Measurements from ENCODE around the gene TRAPPC2L. TPM values are rescaled to one million over a fixed set of nuclear protein-coding genes. Genes with fewer than 3 reads are reported as not detected.
A peak's percentile ranks its signal among the peaks of the same experiment; 100 is the strongest.

TRAPPC2L gene
- total RNA-seq, 2 donors from 2014 or later = 37.0 to 44.4 TPM

DNA sequence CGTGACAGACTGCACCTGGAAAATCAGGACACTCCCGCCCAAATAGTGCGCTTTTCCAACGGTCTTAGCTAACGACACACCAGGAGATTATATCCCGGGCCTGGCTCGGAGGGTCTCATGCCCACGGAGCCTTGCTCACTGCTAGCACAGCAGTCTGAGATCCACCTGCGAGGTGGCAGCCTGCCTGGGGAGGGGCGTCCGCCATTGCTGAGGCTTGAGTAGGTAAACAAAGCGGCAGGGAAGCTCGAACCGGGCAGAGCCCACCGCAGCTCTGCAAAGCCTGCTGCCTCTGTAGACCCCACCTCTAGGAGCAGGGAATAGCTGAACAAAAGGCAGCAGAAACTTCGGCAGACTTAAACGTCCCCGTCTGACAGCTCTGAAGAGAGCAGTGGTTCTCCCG, 5.3 kb upstream of the TRAPPC2L start:
- intact Hi-C loops (cut with DNase I, micrococcal nuclease) = no loop called here
- DNase-seq (no peak), ATAC-seq (no peak)

DNA sequence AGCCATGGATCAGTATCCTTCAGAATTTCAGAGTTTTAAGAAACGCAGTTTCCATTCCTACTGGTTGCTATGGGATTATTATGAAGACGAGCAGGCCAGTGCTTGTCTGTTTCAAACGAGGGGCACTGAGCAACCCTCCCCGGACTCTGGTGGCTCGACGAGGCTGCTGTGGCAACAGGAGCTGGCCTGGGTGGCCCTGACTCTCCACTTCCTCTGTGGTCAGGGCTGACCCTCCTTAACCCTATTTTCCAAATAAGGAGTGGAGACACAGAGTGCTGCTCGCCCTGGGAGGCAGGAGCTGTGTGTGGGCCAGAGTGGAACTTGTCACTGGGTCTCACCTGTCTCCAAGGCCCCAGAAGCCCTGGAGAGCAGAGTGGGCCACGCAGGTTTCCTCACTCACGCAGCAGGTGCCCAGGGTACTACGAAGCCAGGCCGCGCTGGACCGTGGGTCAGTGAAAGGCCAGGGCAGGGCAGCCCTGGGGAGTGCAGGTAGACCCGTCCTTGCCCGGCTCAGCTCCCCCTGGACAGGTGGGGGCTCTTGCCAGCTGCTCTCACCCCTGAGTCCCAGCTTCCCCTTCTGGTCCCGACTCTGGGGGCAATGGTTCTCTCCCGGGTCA, 3.5 kb upstream of the TRAPPC2L start:
- intact Hi-C loops (cut with DNase I, micrococcal nuclease) = no loop called here
- no peak for ATAC-seq
- peak in 1 of 2 donors; percentile 20 for DNase-seq

DNA sequence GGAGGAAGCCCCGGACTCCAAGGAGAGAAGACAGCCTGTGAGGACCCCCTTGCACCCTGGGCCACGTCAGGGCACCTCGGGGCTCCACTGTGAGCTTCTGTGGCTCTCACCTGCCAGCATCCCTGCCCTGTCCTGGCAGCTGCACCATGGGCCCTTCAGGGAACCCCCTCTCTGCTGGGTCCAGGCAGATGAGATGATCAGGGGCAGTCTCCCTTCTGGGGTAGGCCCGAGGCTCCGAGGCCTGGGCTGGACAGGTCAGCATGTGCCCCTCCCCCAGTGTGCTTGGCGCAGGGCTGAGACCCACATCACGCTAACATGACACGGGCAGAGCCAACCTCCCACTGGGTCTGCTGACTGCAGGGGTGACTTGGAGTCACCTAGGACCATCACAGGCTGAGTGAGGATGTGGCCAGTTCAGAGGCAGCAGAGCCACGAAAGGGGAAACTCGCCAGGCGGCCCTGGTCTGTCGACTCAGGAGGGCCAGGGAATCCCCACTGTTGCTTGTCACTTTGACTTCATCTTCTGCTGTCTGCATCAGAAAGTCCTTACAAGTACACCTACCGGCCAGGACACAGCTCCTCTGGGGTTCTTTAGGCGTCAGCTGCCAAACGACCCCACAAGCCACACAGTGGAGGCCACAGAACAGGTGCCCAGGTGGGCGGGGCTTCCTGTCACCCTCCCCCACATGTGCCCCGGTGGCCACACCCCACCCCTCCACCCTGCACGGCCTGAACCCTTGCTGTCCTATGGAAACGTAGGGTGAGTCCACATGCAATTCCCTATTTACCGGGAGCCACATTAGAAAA, 2.4 kb upstream of the TRAPPC2L start:
- DNase-seq = peak; percentile 36 to 42
- intact Hi-C loops (cut with DNase I, micrococcal nuclease) = no loop called here

DNA sequence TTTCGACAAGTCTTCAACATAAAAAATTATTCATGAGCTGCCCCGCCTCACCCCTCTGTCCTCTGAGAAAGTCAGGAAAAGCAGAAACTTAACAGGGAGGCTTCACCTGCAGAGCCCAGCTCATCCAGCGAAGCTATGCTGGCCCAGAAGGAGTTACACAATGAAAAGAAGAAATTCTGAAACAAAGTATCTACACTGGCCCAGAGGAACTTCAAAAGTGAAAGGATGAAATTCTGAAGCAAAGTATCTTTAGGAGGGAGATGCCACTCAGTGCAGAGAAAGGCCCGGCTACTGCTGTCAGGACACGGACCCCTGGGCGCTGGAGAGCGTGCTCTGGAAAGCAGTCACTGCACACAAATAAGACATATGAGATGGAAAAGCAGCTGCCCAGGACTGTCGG, 1.8 kb upstream of the TRAPPC2L start:
- ATAC-seq = no peak
- intact Hi-C loops (cut with DNase I, micrococcal nuclease) = no loop called here
- no peak for DNase-seq

More for the DNA sequence above, 2.4 kb upstream of the TRAPPC2L start:
- ATAC-seq = no peak

DNA sequence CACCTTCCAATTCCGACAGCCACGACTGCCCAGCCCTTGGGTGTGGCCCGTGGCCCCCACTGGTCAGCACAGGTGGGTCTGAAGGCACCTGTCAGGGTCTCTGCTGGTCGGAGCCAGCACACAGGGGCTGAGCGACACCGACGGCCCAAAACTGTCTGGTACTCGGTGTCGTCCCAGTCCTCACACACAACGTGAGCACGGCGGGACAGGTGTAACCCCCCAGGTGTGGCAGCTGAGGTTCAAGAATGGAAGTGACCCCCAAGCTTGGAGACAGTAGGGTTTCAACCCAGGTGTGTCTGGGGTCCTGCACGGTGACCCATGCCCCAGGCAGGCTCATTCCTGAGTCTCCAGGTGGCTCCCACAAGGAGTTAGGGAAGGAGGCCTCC, 1.2 kb upstream of the TRAPPC2L start:
- ATAC-seq (no peak), DNase-seq (no peak)
- intact Hi-C loops (cut with DNase I, micrococcal nuclease) = no loop called here

DNA sequence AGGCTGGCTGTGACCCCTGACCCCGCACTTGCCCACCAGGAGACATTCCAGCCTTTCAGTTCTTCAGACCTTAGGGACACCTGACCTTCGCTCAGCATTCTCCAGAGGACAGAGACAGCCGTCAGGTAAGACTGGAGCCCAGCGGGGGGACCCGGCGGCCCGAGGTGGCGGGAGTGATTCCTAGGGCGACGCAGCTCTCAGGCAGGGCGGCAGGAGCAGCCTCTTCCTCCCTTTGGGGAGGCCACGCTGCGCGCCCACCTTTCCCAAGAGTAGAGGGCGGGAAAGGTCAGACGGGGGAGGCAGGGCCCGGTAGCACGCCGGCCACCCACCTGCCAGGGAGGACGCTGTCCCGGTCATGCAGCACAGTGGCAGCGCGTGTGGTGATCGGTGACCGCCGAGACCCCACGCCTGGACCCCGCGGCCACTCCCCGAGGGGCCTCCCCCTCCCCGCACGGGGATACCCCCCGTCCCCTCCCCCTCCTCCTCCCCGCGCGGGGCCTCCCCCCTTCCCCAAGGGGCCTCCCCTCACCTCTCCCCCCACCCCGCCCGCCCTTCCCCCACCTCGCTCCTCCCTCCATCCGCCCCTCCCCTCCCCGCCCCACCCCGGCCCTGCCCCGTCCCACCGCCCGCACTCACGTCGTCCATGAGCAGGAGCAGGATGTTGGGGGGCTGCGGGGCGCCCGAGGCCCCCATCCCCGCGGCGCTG, 652 bp upstream of the TRAPPC2L start:
- DNase-seq (peak in 1 of 2 donors; percentile 41), ATAC-seq (peak; percentile 41)
- intact Hi-C loops (cut with DNase I, micrococcal nuclease) = no loop called here

DNA sequence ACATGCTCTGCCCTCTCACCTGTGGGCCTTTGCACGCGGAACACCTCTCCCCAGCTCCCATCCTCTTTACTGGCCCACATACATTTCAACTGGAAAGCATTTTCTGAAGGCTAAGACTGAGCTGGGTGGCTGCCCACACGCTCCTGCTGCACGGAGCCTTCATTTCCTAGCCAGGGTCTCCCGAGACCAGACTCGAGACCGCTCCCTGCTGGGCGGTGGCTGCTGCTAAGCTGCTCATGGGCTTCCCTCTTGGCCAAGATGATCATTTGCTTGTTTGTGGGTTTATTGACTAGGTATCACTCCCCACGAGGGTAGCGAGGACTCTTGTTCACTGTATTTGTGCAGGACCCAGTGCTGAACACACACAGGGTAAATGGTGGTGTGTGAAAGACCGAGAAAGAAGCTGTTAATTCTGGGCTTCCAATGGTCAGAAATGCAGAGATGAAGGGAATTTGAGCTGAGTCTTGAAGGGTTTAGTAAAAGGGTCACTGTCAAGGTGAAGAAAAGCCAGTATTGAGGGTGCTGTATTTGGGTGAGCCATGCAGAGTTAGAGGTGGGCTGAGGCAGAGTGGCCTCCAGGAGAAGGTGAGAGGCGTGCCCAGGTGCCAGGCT, 907 bp downstream of the TRAPPC2L start:
- DNase-seq (peak; percentile 79 to 87), ATAC-seq (peak; percentile 70)
- intact Hi-C loops (cut with DNase I, micrococcal nuclease) = no loop called here

DNA sequence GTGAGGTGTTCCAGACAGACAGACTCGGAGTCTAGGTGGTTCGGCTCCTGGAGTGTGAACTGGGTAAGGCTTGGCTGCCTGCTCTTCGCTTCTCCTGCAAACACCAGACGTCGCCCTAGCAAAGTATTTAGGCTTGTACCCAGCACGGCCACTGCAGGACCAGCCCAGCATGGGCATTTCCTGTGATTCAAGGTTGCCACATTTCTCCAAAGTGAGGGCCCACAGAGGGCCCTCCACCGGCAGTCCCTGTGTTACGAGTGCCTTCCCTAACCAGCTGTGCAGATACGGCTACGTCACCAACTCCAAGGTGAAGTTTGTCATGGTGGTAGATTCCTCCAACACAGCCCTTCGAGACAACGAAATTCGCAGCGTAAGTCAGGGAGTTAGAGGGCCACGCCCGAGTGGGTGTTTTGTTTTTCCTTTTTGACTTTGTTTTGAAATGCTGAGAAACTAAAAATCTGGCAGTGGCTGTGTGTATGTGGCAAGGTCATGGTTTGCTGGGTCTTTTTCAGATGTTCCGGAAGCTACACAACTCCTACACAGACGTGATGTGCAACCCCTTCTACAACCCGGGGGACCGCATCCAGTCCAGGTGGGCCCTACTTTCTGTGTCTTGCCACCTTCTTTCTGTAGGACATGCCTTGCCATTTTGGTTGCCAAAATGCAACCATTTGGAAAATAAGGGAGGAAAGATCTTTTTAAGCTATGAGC, 2.6 kb downstream of the TRAPPC2L start:
- DNase-seq (no peak), ATAC-seq (no peak)
- intact Hi-C loops (cut with DNase I, micrococcal nuclease) = no loop called here

DNA sequence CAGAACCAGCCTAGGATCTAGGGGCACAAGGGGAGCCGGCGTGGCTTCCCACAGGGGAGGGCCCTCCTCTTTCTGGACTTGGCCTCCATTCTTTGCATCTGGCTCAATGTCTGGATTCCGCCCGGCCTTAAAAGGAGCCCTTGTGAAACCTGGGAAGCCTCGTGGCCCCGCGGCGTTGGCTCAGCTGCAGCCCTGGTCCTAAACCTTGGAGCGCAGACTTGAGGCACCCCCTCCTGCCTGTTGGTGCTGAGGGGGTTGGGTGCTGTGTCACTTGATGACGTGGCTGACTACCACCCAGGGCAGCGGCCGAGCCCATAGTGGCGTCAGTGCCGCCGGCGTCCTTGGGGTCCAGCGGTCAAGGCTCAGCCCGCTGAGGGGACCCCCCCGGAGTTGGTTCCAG, 4.4 kb downstream of the TRAPPC2L start:
- ATAC-seq = no peak
- intact Hi-C loops (cut with DNase I, micrococcal nuclease) = no loop called here
- DNase-seq = no peak

DNA sequence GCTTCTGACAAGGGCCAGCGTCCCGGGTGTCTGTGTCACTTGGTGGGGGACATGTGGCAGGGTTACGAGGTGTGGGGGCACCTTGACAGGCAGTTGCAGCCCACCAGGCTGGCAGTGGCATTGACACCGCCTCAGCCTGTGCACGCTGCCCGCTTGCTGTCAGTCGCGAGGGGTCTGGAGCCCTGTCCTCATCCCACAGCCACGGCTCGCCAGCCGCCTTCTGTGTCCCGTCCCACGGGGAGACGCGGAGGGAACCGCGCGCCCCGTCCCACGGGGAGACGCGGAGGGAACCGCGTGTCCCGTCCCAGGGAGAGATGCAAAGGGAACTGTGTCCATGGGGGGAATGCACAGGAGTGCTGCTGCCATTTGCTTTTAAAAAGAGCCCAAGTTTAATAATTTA, 6.0 kb downstream of the TRAPPC2L start:
- intact Hi-C loops (cut with DNase I, micrococcal nuclease) = no loop called here
- no peak for ATAC-seq
- no peak for DNase-seq

DNA sequence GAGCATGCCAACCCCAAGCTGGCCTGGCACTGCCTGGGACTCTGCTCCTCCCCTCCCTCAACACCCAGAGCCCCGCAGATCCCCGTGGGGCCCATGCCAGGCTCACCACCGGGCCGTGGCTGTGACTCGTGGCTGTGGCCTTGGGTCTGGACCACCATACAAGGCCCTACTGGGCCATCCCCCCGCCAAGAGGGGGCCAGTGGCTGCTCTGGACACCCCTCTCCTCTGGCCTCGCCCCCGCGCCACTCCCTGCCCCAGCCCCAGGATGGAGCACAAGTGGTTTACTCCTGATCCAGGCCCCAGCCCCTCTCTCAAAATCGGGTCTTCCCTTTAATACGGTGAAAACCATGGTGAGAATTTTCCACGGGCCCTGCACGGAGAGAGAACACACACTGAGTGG, 6.5 kb downstream of the TRAPPC2L start:
- DNase-seq = no peak
- intact Hi-C loops (cut with DNase I, micrococcal nuclease) = no loop called here
- no peak for ATAC-seq

DNA sequence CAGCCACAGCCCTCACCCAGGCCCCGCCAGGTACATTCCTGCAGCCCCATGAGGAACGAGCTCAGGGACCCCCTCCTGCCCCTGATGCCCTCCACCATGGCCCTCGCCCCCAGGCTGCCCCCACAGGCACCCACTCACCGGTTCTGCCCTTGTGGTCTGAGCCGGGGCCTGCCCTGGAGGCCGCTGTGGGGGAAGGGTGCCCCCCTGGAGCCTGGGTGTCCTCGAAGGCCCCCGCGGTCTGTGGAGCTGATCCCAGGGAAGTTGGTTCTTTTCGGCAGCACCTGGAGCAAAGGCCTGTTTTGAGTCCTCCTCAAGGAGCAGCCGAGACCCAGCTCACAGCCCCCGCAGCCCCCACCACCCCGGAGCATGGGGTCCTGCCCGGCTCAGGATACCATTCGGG, 7.2 kb downstream of the TRAPPC2L start:
- ATAC-seq = no peak
- intact Hi-C loops (cut with DNase I, micrococcal nuclease) = no loop called here
- DNase-seq = no peak

DNA sequence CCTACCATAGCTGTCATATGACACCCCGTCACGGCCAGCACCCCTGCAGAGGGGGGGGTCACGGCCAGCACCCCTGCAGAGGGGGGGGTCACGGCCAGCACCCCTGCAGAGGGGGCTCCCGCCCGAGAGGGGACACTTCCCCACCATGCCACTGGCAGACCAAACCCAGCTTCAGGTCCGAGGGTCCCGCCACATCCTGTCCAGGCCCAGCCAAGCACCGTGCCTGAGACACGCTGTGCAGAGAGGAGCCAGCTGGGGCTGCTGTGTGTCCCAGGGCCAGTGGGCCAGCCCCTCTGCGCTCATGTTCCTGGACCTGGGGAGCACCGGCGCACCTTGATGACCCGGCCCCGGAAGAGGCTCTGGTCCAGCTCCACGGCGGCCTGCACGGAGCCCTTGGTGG, 7.6 kb downstream of the TRAPPC2L start:
- no peak for ATAC-seq
- DNase-seq = no peak
- intact Hi-C loops (cut with DNase I, micrococcal nuclease) = no loop called here

DNA sequence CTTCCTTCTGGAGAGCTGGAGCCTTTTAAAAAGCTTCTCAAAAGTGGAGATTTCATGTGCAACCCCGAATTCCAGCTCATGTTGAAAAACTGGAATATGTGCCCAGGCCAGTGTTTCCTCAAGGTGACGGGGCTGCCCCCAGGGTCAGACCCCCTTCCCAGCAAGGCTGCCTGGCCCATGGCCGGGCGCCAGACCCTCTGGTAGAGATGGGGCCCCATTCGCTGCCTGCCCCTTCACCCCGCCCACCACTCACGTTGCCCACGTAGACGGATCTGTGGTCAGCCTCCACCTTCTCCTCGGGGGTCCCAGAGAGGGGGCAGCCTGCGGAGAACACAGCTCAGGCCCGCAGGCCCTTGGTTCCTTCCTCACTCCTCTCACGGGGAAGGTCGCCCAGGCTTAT, 8.4 kb downstream of the TRAPPC2L start:
- ATAC-seq (no peak), DNase-seq (no peak)
- intact Hi-C loops (cut with DNase I, micrococcal nuclease) = no loop called here

DNA sequence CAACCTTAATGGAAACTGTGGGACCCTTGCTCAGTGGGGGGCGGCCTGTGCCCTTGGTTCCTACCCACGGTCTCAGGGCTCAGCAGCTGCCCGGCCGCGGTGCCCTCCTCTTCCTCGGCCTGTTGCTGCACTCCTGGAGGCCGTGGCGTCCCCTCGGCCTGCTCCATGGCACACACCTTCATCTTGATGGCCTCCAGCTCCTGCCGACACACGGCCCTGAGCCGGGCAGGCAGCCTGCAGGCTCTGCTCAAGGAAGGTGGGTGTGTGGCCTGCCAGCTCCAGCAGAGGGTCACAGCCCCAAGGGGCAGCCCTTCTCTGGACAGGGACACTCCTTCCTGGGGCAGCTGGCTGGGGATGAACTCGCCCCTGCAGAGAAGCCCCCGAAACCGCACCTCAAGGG, 8.8 kb downstream of the TRAPPC2L start:
- ATAC-seq = no peak
- intact Hi-C loops (cut with DNase I, micrococcal nuclease) = no loop called here
- DNase-seq = no peak

DNA sequence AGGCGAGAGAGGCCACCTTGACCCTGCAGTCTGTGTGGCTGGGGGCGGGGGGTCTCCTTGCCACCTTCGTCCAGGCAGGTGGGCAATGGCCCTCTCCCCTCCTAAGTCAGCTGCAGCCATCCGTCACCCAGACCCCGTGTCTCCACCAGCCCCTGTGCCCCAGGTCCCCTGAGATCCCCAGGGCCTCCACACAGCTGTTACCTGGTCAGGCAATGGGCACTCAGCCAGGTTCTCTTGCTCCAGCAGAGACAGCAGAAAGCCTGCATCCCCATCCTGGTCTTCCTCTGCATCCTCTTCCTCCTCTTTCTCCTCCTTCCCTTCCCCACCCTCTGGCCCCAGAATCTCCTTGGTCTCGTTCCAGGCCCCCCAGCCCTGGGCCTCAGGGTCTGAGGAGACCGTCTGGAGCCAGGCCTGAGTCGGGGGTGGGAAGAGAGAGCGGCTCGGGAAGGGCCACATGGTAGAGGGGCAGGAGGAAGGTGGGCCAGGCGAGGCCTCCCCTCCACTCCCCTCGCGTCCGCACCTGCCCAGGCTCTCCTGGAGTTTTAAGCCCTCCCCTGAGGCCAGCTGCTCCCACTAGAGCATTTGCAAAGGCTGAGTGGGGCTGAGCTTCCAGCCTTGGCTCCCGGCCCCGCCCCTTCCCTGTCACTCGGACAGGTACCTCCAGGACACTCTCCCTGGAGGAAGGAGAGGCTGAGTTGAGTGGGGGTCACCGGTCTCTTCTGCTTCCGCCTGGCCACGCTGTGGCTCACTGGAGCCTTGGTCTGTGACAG, 9.4 kb downstream of the TRAPPC2L start, which contains the start of gene PABPN1L:
Gene PABPN1L (minus strand): TSS at position 510 of the 770 bp plus-strand sequence. CDS start 54 bp downstream, at position 456.
- intact Hi-C loops (cut with DNase I, micrococcal nuclease) = no loop called here
- no peak for ATAC-seq
- DNase-seq = no peak

DNA sequence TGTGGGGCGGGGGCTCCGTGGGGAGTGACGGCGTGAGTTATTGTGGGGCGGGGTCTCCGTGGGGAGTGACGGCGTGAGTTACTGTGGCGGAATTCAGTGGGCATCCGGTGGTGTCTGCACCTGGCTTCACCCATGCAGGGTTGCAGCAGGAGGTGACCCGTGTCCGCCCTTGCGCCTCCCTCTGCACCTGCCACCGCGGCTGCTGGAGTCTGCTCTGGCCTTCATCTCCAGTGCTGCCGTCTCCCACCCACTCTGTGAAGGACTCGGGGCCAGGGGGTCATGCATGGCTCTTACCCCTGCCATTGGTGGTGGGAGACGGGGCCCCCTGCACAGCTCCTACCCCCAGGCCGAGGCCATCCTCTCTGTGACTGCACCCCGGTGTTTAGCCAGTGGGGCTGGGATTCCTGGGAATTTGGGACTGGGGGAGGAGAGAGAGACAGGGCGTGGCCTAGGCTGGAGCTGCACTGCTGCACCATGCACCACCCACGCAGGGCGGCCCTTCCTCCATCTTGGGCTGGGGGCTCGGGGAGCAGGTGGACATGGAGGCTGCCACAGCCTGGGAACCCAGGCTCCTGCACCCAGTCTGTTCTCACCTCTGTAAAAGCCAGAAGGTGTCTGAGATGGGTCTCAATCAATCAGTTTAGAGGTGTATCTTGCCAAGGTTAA, 10.8 kb downstream of the TRAPPC2L start:
- ATAC-seq (no peak), DNase-seq (no peak)
- intact Hi-C loops (cut with DNase I, micrococcal nuclease) = no loop called here

Data from left colon (tissue), 2 donors.